Peyer's patch (tissue), 4 donors: Measurements from ENCODE around the gene PAOX. TPM values are rescaled to one million over a fixed set of nuclear protein-coding genes. Genes with fewer than 3 reads are reported as not detected.

Source experiments
- DNase-seq, 3 donors: peaks; one replicate each; pipeline ENCODE4 v3.0.0-alpha.2; 2017 to 2019
- H3K27ac ChIP-seq, 4 donors: fragments of 200-600 bp; sonication (generic); one replicate each; pipeline ENCODE4 v1.5.1; 2016 to 2019
- H3K27me3 ChIP-seq, 2 donors: fragments of 200-600 bp; sonication (generic); one replicate each; pipeline ENCODE4 v1.5.1; 2019
- H3K36me3 ChIP-seq, 3 donors: fragments of 200-600 bp; sonication (generic); one replicate each; pipeline ENCODE4 v1.5.1; 2016 to 2019
- H3K4me1 ChIP-seq, 4 donors: fragments of 200-600 bp; sonication (generic); one replicate each; pipeline ENCODE4 v1.5.1; 2016 to 2019
- H3K4me3 ChIP-seq, 4 donors: fragments of 200-600 bp; sonication (generic); 1 replicate in 3 of 4; 2 replicates in 1 of 4; pipeline ENCODE4 v1.5.1; 2016 to 2019; ENCODE audit warnings: mild to moderate bottlenecking in 1 of 4
- H3K9me3 ChIP-seq, 4 donors: fragments of 200-600 bp; sonication (generic); one replicate each; pipeline ENCODE4 v1.5.1; 2016 to 2019; ENCODE audit warnings: mild to moderate bottlenecking in 1 of 4
- POLR2A ChIP-seq, 2 donors: fragments of 450-650 bp; IDR thresholded peaks; one replicate each; pipeline ENCODE4 v1.5.1; 2017; ENCODE audit warnings: antibody characterized with exemption in 2 of 2, mild to moderate bottlenecking in 2 of 2, moderate library complexity in 2 of 2
- small RNA-seq, 2 donors: library from RNA; depleted of rRNA; stranded (forward); fragments of <200 nt; gene quantifications; one replicate each; pipeline ENCODE3, GENCODE V24; 2016
- total RNA-seq, 4 donors: library from RNA; depleted of rRNA; stranded (reverse); fragments of >200 nt; gene quantifications; one replicate each; pipeline ENCODE4 v1.1.0, GENCODE V29; 2016
- TF ChIP-seq, protein P1 (sequence below), 6 experiments: fragments of 450-650 bp in 4 of 6; fragments of 200-600 bp in 2 of 6; sonication (generic) in 1 of 6; IDR thresholded peaks; one replicate each; pipeline ENCODE4 v1.5.1; 2017 to 2019; ENCODE audit warnings: antibody characterized with exemption in 6 of 6, mild to moderate bottlenecking in 3 of 6, moderate library complexity in 1 of 6

The PAOX gene
- total RNA-seq, 4 donors from 2014 or later = 19.8 to 53.7 (median 36.9) TPM

DNA sequence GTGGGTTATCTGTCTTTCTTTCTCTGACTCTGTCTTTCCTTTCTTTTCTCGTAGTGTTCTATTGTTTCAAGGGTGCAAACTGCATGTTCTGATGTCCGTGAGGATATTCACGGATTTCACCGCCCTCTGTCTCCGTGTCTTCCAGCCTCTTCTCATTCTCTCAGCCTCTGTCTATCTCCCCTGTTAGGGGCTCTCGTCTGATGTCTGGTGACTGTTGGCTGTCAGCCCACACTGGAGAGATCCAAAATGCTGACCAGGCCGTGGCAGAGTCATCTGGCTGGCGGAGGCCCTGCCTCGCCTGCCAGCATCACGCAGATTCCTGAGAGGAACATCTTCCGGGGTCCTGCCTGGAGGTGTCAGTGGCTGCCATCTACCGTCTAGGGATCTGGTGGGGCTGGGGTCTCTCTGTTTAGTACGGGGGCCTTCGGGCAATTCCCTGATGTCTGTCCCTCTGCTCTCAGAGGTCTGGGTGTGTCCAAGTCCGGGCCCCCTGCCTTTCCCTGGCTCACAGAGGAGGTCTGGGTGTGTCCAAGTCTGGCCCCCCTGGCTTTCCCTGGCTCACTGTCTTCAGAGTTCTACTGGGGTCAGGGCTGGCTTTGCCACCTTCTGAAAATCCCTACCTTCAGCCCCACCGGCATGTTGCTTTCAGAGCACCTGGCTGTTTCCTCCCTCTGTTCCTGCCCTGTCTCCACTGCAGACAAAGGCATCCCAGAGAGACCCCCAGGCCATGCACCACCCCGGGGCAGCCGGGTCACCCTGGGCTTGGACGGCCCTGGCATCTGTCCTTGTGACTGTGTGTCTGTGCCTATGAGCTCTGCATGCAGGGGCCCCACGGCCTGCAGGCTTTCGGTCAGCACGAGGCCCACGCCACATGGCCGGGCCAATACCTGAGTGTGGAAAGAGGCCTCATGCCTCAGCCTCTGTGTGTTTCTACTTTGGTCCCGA lies 60.7 kb downstream of the PAOX start:
- DNase-seq = peak in 1 of 3 donors; percentile 42
- no peaks in the 10 kb centered on the region for H3K4me1 ChIP-seq
- TF ChIP-seq, protein P1, sequence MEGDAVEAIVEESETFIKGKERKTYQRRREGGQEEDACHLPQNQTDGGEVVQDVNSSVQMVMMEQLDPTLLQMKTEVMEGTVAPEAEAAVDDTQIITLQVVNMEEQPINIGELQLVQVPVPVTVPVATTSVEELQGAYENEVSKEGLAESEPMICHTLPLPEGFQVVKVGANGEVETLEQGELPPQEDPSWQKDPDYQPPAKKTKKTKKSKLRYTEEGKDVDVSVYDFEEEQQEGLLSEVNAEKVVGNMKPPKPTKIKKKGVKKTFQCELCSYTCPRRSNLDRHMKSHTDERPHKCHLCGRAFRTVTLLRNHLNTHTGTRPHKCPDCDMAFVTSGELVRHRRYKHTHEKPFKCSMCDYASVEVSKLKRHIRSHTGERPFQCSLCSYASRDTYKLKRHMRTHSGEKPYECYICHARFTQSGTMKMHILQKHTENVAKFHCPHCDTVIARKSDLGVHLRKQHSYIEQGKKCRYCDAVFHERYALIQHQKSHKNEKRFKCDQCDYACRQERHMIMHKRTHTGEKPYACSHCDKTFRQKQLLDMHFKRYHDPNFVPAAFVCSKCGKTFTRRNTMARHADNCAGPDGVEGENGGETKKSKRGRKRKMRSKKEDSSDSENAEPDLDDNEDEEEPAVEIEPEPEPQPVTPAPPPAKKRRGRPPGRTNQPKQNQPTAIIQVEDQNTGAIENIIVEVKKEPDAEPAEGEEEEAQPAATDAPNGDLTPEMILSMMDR (IDR thresholded peaks at IDR 0.05) = no peak
- no peak for TF ChIP-seq POLR2A (IDR thresholded peaks at IDR 0.05)

DNA sequence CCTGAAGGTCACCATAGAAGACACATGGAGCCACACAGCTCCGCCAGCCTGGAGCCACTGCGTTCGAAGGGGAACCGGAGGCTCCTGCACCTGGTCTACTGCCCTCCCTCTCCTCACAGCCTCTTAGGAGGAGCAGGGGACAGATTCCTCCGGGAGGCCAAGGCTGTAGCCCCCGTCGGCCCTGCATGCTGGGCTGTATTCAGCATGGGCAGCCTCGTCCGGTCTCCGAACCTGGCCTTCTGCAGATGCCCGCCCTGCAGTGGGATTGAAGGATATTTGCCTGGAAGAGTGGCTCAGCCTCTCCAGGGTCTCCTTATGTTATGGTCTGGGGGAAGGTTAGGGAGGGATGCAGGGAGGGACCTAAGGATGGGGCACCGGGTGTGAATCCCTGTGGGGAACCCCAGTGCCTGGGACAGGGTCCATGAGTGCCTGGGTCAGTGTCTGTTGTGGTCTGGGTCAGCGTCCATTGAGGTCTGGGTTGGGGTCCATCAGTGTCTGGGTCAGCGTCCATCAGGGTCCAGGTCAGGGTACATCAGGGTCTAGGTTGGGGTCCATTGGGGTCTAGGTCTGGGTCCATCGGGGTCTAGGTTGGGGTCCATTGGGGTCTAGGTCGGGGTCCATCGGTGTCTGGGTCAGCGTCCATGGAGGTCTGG lies 61.7 kb downstream of the PAOX start:
- TF ChIP-seq POLR2A (IDR thresholded peaks at IDR 0.05) = no peak
- TF ChIP-seq, protein P1 (IDR thresholded peaks at IDR 0.05) = no peak
- peak in 2 of 3 donors; percentile 5 to 32 for DNase-seq
- Histone ChIP-seq H3K4me1 (no peaks in the 10 kb centered on the region), H3K27me3 (no peaks in the 10 kb centered on the region), H3K4me3 (no peak overlapping the region), H3K36me3 (no peaks in the 10 kb centered on the region), H3K9me3 (peaks cover 0 to 1% (median 0%) of the 10 kb centered on the region in 4 donors), H3K27ac (no peak overlapping the region)

More for the DNA sequence above, 60.7 kb downstream of the PAOX start:
- Histone ChIP-seq H3K9me3 (no peaks in the 10 kb centered on the region), H3K4me3 (no peak overlapping the region), H3K36me3 (no peaks in the 10 kb centered on the region), H3K27ac (no peak overlapping the region), H3K27me3 (no peaks in the 10 kb centered on the region)

Small RNAs within 50 kb of the gene (small RNA-seq; reads per million reads assigned to genes)
- gene AL360181.4 (0 reads per million in 2 donors), gene BANF1P2 (0 reads per million in 2 donors), gene MIR3944 (0.18 to 0.57 reads per million in 2 donors)

Other genes with a start within 250 kb of the PAOX start
- 1 to 10 TPM in 1 of 4 donors, under 1 TPM in 1, not detected in 2; 0.27 to 1.7 TPM for gene KNDC1, start 219.0 kb upstream of the PAOX start, total RNA-seq
- not detected for gene UTF1, start 149.0 kb upstream of the PAOX start, total RNA-seq
- gene VENTX, start 141.4 kb upstream of the PAOX start, total RNA-seq = under 1 TPM in 1 of 4 donors, not detected in 3; 0.54 TPM
- gene ADAM8, start 102.4 kb upstream of the PAOX start, total RNA-seq = 10 to 100 TPM in 1 of 4 donors, 1 to 10 TPM in 3; 5.4 to 12.4 (median 6.4) TPM
- 10 to 100 TPM; 40.1 to 85.0 (median 67.8) TPM for gene TUBGCP2, start 70.4 kb upstream of the PAOX start, total RNA-seq
- 10 to 100 TPM; 25.7 to 42.9 (median 30.5) TPM for gene ZNF511, start 70.3 kb upstream of the PAOX start, total RNA-seq
- gene CALY, start 42.4 kb upstream of the PAOX start, total RNA-seq = 1 to 10 TPM in 2 of 4 donors, under 1 TPM in 1, not detected in 1; 0.88 to 1.6 (median 1.5) TPM
- 1,000 to 10,000 TPM in 3 of 4 donors, 10 to 100 TPM in 1; 52.8 to 2,204 (median 1,384) TPM for gene PRAP1, start 31.9 kb upstream of the PAOX start, total RNA-seq
- gene FUOM, start 21.2 kb upstream of the PAOX start, total RNA-seq = 100 to 1,000 TPM in 3 of 4 donors, 10 to 100 TPM in 1; 88.3 to 214 (median 163) TPM
- 100 to 1,000 TPM in 3 of 4 donors, 10 to 100 TPM in 1; 87.5 to 211 (median 172) TPM for gene ECHS1, start 5.9 kb upstream of the PAOX start, total RNA-seq
- 100 to 1,000 TPM in 3 of 4 donors, 10 to 100 TPM in 1; 44.7 to 110 (median 103) TPM for gene MTG1, start 14.9 kb downstream of the PAOX start, total RNA-seq
- under 1 TPM in 1 of 4 donors, not detected in 3; 0.47 TPM for gene SPRN, start 45.4 kb downstream of the PAOX start, total RNA-seq
- gene SCART1, start 74.7 kb downstream of the PAOX start, total RNA-seq = 10 to 100 TPM in 2 of 4 donors, 1 to 10 TPM in 2; 1.9 to 14.6 (median 8.7) TPM
- 10 to 100 TPM in 1 of 4 donors, 1 to 10 TPM in 2, not detected in 1; 2.3 to 13.2 (median 5.6) TPM for gene CYP2E1, start 148.1 kb downstream of the PAOX start, total RNA-seq
- gene SYCE1, start 186.3 kb downstream of the PAOX start, total RNA-seq = 1 to 10 TPM in 1 of 4 donors, not detected in 3; 7.5 TPM
- gene FRG2B, start 247.5 kb downstream of the PAOX start, total RNA-seq = not detected